Activated T-cell treated with anti-CD3 and anti-CD28 coated beads, Interleukin-2, amount 50 U/mL, for 4 hours (primary cell): ENCODE results near the gene TCN2. TPM values are rescaled to one million over a fixed set of nuclear protein-coding genes. Genes with fewer than 3 reads are reported as not detected.

Source experiments
- ATAC-seq, 2 donors: fragments of 200-7000 bp; cut with Tn5 transposase; one replicate each; pipeline ENCODE4 v1.10.0; 2021
- DNase-seq: peaks from one replicate; pipeline ENCODE4 v3.0.0-alpha.2; 2020
- H3K27me3 Mint-ChIP-seq: one replicate; pipeline ENCODE4 v1.8.0; 2021; ENCODE audit warnings: low read depth, mixed read lengths
- H3K36me3 Mint-ChIP-seq: one replicate; pipeline ENCODE4 v1.8.0; 2022; ENCODE audit warnings: mixed read lengths; ENCODE audit not compliant: insufficient read depth
- H3K4me1 Mint-ChIP-seq: one replicate; pipeline ENCODE4 v1.8.0; 2021; ENCODE audit warnings: low read depth, mixed read lengths
- H3K4me3 Mint-ChIP-seq: one replicate; pipeline ENCODE4 v1.8.0; 2021; ENCODE audit warnings: mild to moderate bottlenecking, moderate library complexity, mixed read lengths
- H3K9me3 Mint-ChIP-seq: one replicate; pipeline ENCODE4 v1.8.0; 2021; ENCODE audit warnings: mixed read lengths
- total RNA-seq, 3 donors: library from RNA; stranded (reverse); gene quantifications; one replicate each; pipeline ENCODE4 v1.2.1, GENCODE V29; 2021

TCN2 gene
- total RNA-seq, 3 donors from 2014 or later = 0.26 to 0.46 TPM; not detected in 1

GRCh38 chr22:30572210-30572609 is 34.8 kb upstream of the TCN2 start:
- no peaks in the 10 kb centered on the region for H3K9me3 Mint-ChIP-seq
- H3K27me3 Mint-ChIP-seq = peaks cover 5% of the 10 kb centered on the region
- DNase-seq (no peak), ATAC-seq (no peak)
- peaks cover 15% of the 10 kb centered on the region for H3K36me3 Mint-ChIP-seq
- peaks cover 4% of the 10 kb centered on the region for H3K4me1 Mint-ChIP-seq
- no peak overlapping the region for H3K4me3 Mint-ChIP-seq

- H3K36me3 Mint-ChIP-seq = peaks cover 21% of the 10 kb centered on the region
- no peak for ATAC-seq
- peaks cover 4% of the 10 kb centered on the region for H3K4me1 Mint-ChIP-seq
- no peaks in the 10 kb centered on the region for H3K9me3 Mint-ChIP-seq
- peaks cover 5% of the 10 kb centered on the region for H3K27me3 Mint-ChIP-seq
- no peak for DNase-seq
- H3K4me3 Mint-ChIP-seq = no peak overlapping the region
Observed at GRCh38 chr22:30572840-30573593, 34.0 kb upstream of the TCN2 start.

- ATAC-seq = no peak
- H3K36me3 Mint-ChIP-seq = peaks cover 21% of the 10 kb centered on the region
- peaks cover 4% of the 10 kb centered on the region for H3K4me1 Mint-ChIP-seq
- H3K4me3 Mint-ChIP-seq = no peak overlapping the region
- DNase-seq = no peak
- peaks cover under 1% of the 10 kb centered on the region for H3K27me3 Mint-ChIP-seq
- no peaks in the 10 kb centered on the region for H3K9me3 Mint-ChIP-seq
Observed at GRCh38 chr22:30573594-30574094, 33.3 kb upstream of the TCN2 start.

- Mint-ChIP-seq H3K4me3 (no peak within 1 kb of the TSS), H3K4me1 (peaks cover 4% of the 10 kb centered on the region), H3K27me3 (no peaks in the 10 kb centered on the region)
Observed at GRCh38 chr22:30574095-30574981, 32.6 kb upstream of the TCN2 start, which contains the start of gene GAL3ST1. Gene GAL3ST1, minus strand, starts transcription at chr22:30574665. Its CDS starts 17,273 bp downstream, at chr22:30557392.

GRCh38 chr22:30574997-30575671 is 31.8 kb upstream of the TCN2 start:
- Mint-ChIP-seq H3K9me3 (no peaks in the 10 kb centered on the region), H3K4me3 (no peak overlapping the region), H3K4me1 (peaks cover 4% of the 10 kb centered on the region), H3K27me3 (no peaks in the 10 kb centered on the region), H3K36me3 (peaks cover 35% of the 10 kb centered on the region)
- ATAC-seq (peak; percentile 19 to 20), DNase-seq (no peak)

More at GRCh38 chr22:30574095-30574981, 32.6 kb upstream of the TCN2 start, which contains the start of gene GAL3ST1:
- ATAC-seq (peak; percentile 15 to 49), DNase-seq (no peak)
- no peaks in the 10 kb centered on the region for H3K9me3 Mint-ChIP-seq
- peaks cover 27% of the 10 kb centered on the region for H3K36me3 Mint-ChIP-seq

- ATAC-seq = no peak
- Mint-ChIP-seq H3K4me1 (peaks cover 4% of the 10 kb centered on the region), H3K36me3 (peaks cover 41% of the 10 kb centered on the region), H3K9me3 (no peaks in the 10 kb centered on the region), H3K4me3 (no peak overlapping the region), H3K27me3 (no peaks in the 10 kb centered on the region)
- no peak for DNase-seq
Observed at GRCh38 chr22:30575859-30576258, 31.1 kb upstream of the TCN2 start.

- Mint-ChIP-seq H3K36me3 (peaks cover 59% of the 10 kb centered on the region), H3K9me3 (no peaks in the 10 kb centered on the region), H3K4me3 (no peak overlapping the region), H3K4me1 (peaks cover 4% of the 10 kb centered on the region), H3K27me3 (no peaks in the 10 kb centered on the region)
- no peak for ATAC-seq
- no peak for DNase-seq
Observed at GRCh38 chr22:30578481-30578880, 28.5 kb upstream of the TCN2 start.

- Mint-ChIP-seq H3K4me1 (no peaks in the 10 kb centered on the region), H3K36me3 (peaks cover 65% of the 10 kb centered on the region), H3K27me3 (no peaks in the 10 kb centered on the region), H3K9me3 (no peaks in the 10 kb centered on the region), H3K4me3 (no peak overlapping the region)
- ATAC-seq (no peak), DNase-seq (no peak)
Observed at GRCh38 chr22:30580896-30581295, 26.1 kb upstream of the TCN2 start.

- no peaks in the 10 kb centered on the region for H3K4me1 Mint-ChIP-seq
Observed at GRCh38 chr22:30582051-30582450, 24.9 kb upstream of the TCN2 start.

GRCh38 chr22:30582788-30583545 is 24.0 kb upstream of the TCN2 start:
- no peaks in the 10 kb centered on the region for H3K4me1 Mint-ChIP-seq
- DNase-seq (no peak), ATAC-seq (no peak)
- no peak overlapping the region for H3K4me3 Mint-ChIP-seq
- peaks cover 66% of the 10 kb centered on the region for H3K36me3 Mint-ChIP-seq
- no peaks in the 10 kb centered on the region for H3K27me3 Mint-ChIP-seq
- no peaks in the 10 kb centered on the region for H3K9me3 Mint-ChIP-seq

More at GRCh38 chr22:30582051-30582450, 24.9 kb upstream of the TCN2 start:
- Mint-ChIP-seq H3K4me3 (no peak overlapping the region), H3K27me3 (no peaks in the 10 kb centered on the region), H3K36me3 (peaks cover 65% of the 10 kb centered on the region), H3K9me3 (no peaks in the 10 kb centered on the region)
- no peak for DNase-seq
- no peak for ATAC-seq

- peaks cover 66% of the 10 kb centered on the region for H3K36me3 Mint-ChIP-seq
- no peaks in the 10 kb centered on the region for H3K27me3 Mint-ChIP-seq
- no peak overlapping the region for H3K4me3 Mint-ChIP-seq
- H3K9me3 Mint-ChIP-seq = no peaks in the 10 kb centered on the region
- ATAC-seq (no peak), DNase-seq (no peak)
- no peaks in the 10 kb centered on the region for H3K4me1 Mint-ChIP-seq
Observed at GRCh38 chr22:30584441-30584840, 22.5 kb upstream of the TCN2 start.

GRCh38 chr22:30586414-30586813 is 20.6 kb upstream of the TCN2 start:
- no peak overlapping the region for H3K4me3 Mint-ChIP-seq

GRCh38 chr22:30591191-30591587 is 15.8 kb upstream of the TCN2 start:
- H3K27me3 Mint-ChIP-seq = peaks cover 6% of the 10 kb centered on the region
- H3K9me3 Mint-ChIP-seq = no peaks in the 10 kb centered on the region
- H3K4me1 Mint-ChIP-seq = peaks cover 1% of the 10 kb centered on the region

More at GRCh38 chr22:30586414-30586813, 20.6 kb upstream of the TCN2 start:
- no peak for DNase-seq
- Mint-ChIP-seq H3K36me3 (peaks cover 58% of the 10 kb centered on the region), H3K27me3 (no peaks in the 10 kb centered on the region), H3K4me1 (no peaks in the 10 kb centered on the region), H3K9me3 (no peaks in the 10 kb centered on the region)
- no peak for ATAC-seq

More at GRCh38 chr22:30591191-30591587, 15.8 kb upstream of the TCN2 start:
- ATAC-seq = no peak
- no peak for DNase-seq
- Mint-ChIP-seq H3K4me3 (no peak overlapping the region), H3K36me3 (peaks cover 29% of the 10 kb centered on the region)
